Posterior vena cava (tissue), 2 donors: ENCODE results near the gene TEKT1. TPM values are rescaled to one million over a fixed set of nuclear protein-coding genes. Genes with fewer than 3 reads are reported as not detected.
"Not testable (repeated sequence)": the region's sequence is repeated elsewhere in the genome, so short reads cannot be mapped to it uniquely, and the experiment has no call there.

Experiments
- DNase-seq: peaks from one replicate; pipeline ENCODE4 v3.0.0-alpha.2; 2020; ENCODE audit warnings: low spot score
- intact Hi-C, 2 donors: fragments of 100-400 bp; cut with DNase I; formaldehyde crosslinking; loops; one replicate each; pipeline versions ENCODE4 v1.14.1 to v1.14.2; 2022 to 2023
- total RNA-seq, 2 donors: library from RNA; stranded (reverse); fragmentation: NEBNext Ultra II Directional; extraction: Animal tissue kit (Norgen Biotek cat#: 25700); gene quantifications; one replicate each; pipeline ENCODE4 v1.2.1, GENCODE V29; 2021
- donor health status: DM: yes; HTN: yes; CAD: no.
- donor health status: DM: yes; HTN: yes; CAD: no.

The TEKT1 gene
- total RNA-seq, 2 donors from 2014 or later = not detected

DNA sequence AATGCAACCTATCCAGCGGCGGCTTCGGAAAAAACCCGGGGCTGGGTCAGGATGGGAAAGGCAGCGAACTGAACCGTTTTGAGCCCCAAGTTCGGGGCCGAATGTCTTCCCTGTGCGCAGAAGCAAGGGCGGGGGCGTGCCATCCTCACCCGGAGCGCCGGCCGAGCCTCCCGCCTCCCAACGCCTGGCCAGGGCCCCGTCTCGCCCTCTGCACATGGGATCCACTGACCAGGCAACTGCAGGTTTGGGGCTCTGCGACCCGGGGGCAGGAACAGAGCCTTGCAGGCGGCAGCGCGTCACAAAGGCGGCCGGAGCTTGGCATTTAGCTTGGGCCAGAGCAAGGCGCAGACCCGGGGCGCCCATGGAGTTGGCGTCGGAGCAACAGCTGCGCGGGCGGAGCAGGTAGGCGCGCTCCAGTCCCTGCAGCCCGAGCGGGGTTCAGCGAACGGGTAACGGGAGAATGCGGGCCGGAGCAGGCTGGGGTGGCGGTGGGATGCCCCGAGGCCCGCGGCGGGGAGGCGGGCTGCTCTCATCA is 55.6 kb downstream of the TEKT1 start, which contains the start of gene FBXO39:
FBXO39 (plus strand) TSS at position 345 of the 535 bp plus-strand sequence. CDS start 3,654 bp downstream, outside the sequence.
- no peak for DNase-seq
- intact Hi-C loops = loop anchor here in 1 of 2 donors (5.0 kb wide), 1 partner anchor 1001 kb away; no protein-coding TSS in a partner anchor

DNA sequence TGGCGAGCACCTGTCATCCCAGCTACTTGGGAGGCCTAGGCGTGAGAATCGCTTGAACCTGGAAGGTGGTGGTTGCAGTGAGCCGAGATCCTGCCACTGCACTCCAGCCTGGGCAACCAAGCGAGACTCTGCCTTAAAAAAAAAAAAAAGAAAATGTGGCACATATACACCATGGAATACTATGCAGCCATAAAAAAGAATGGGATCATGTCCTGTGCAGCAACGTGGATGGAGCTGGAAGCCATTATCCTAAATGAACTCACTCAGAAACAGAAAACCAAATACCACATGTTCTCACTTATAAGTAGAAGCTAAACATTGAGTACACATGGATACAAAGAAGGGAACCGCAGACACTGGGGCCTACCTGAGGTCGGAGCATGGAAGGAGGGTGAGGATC is 56.6 kb downstream of the TEKT1 start:
- intact Hi-C loops = loop anchor here in 1 of 2 donors (5.0 kb wide), 1 partner anchor 1002 kb away; no protein-coding TSS in a partner anchor
- not testable (repeated sequence) for DNase-seq

DNA sequence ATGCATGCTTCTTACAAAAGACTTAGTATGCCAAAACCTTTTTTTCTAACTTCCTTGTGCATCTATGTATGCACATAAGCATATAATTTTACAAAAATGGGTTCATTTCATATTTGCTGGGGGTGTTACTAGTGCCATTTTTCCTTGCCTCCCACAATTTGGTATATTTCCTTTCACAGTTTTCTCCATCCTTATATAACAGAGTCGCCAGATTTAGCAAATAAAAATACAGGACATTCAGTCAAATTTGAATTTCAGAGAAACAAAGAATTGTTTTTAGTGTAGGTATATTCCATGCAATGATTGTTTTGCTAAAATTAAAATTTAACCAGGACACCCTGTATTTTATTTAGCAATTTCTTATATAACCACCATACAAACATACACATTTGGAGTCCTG is 59.5 kb downstream of the TEKT1 start:
- intact Hi-C loops = no loop called here
- no peak for DNase-seq

DNA sequence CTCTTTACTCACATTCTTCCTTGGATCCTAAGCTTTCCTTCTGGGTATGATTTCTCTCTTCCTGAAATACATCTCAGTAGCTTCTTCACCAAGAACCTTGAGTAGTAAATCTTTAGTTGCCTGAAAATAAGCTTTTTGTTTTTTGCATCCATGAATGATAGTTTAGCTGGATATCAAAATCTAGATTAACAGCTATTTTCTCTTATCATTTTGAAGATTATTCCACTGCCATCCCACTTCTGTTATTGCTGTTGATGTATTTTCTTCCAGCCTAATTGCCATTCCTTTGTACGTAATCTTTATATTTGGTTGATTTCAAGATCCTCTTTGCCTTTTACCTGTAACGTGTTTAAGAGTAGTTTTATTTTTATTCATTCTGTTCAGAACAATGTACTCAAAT is 63.1 kb downstream of the TEKT1 start:
- intact Hi-C loops = loop anchor here in 1 of 2 donors (10.0 kb wide), 1 partner anchor 64 kb away; no protein-coding TSS in a partner anchor
- no peak for DNase-seq

DNA sequence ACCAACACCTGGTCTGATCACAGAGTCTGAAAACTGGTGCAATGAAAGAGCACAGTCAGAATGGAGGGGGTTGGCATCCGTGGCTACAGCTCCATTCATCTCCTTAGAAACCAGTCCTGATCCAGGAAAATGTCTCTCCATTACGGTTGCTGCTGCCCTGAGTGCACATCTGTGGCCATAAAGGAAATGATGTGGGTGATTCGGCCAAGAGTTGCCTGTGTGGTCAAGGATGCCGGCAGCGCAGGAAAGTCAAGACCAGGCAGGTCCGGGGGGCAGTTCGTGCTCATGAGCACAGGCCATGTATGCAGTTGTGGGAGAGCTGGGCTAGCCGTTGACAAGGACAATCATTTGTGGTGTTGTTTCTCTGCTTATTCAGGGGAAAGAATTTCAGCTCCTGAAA is 69.8 kb downstream of the TEKT1 start:
- DNase-seq = no peak
- intact Hi-C loops = loop anchor here in 1 of 2 donors (10.0 kb wide), 1 partner anchor 57 kb away; no protein-coding TSS in a partner anchor

DNA sequence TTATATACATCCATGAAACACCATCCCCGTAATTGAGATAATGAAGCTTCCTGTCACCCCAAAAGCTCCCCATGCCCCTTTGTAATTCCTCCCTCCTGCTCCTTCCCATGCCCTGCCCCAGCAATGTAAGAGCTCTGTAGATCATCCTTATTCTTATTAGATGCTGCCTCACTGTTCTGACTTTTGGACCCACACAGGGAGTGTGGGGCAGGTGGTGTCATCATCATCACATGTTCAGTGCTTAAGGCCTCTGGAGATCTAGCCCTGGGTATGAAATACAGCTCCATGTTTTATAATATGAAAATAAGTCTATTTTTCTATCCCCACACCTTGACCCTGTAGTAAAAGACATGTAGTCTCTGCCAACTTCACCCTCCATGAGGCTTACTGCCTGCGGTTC is 73.8 kb downstream of the TEKT1 start:
- no peak for DNase-seq
- intact Hi-C loops = no loop called here

DNA sequence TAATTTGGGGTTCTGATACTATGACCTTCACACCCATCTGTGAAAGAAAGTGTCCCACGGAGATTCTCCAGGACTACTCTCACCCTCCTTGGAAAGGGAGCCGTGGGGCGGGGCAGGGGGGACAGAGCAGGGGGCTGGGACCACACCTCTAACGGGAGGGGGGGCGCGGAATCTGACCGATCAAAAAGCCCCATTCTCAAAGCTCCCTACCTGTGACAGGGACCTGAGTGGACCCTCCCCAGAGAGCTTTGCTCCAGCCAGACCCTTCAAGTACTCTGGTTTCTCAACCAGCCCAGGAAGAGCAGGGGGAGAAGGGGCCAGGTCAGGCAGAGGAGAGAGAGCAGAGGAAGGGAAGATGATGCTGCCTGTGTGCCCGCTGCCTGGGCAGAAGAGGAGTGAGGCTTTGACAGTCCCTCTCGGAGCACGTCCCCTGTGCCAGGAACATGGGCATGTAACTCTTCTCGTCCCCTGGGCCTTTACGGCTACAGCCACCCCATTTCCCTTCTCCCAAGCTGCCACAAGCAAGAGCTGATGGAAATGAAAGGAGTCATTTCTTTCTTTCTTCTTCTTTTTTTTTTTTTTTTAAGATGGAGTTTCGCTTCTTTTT is 75.0 kb downstream of the TEKT1 start:
- intact Hi-C loops = no loop called here
- no peak for DNase-seq

DNA sequence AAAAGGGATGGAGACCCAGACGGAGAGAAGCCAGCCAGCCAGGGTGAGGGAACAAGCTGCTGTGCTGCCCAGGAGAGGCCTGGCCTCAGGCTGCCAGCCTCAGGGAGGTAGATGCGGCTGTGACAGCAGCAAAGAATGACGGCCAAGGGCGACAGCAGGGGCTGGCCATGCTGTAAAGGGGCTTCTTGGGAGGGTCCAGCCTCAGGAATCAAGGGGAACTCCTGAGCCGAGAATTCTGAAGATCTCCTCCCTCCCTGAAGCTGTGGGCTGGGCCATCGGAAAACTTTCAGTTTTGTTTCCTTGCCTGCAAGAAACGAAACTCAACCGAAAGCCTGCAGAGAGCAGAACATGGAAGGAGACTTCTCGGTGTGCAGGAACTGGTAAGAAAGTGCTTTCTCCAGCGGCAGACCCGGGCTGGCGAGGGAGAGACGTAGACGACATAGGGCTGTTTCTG is 75.8 kb downstream of the TEKT1 start, which contains the start of gene XAF1:
XAF1 (plus strand) TSS at position 316 of the 454 bp plus-strand sequence; CDS start at position 349, 33 bp downstream.
- no peak for DNase-seq
- intact Hi-C loops = no loop called here

DNA sequence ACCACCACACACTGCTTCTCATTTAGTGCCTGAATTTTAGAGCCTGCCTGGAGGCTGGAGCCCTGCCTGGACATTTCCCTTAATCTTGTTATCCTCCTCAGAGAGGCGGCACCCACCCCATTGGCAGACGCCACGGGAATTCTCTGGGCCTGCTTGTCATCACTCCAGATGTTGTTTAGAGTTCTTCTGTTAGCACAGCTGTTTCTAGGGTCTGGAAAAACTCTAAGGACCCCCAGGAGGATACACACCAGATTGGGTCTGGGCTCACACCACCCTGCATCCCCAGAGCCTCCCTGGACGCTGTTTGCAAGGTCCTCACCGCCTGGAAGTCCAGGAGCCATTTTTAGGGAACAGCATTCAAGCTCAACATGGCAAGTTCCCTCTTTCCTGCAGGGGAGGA is 76.2 kb downstream of the TEKT1 start:
- peak; percentile 85 for DNase-seq

DNA sequence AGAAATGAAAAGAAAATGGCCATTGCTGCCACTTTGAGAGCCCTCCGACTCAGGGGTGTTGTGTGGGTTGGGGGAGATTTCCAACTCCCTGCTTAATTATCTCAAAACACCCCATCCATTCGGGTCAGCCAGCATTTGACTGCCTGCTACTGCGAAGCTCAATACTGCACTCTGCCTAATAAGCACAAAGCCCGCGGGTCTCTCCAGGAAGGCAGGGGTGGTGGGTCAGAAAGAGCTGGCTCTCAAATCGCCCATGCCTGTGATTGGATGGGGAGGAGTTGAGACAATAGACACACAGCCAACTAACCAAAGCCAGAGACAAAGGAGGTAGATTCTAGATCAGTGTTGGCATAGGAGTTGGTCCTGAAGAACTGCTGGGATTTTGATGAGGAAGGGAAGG is 78.0 kb downstream of the TEKT1 start:
- no peak for DNase-seq
- intact Hi-C loops = no loop called here

More for the DNA sequence above, 76.2 kb downstream of the TEKT1 start:
- intact Hi-C loops = no loop called here

DNA sequence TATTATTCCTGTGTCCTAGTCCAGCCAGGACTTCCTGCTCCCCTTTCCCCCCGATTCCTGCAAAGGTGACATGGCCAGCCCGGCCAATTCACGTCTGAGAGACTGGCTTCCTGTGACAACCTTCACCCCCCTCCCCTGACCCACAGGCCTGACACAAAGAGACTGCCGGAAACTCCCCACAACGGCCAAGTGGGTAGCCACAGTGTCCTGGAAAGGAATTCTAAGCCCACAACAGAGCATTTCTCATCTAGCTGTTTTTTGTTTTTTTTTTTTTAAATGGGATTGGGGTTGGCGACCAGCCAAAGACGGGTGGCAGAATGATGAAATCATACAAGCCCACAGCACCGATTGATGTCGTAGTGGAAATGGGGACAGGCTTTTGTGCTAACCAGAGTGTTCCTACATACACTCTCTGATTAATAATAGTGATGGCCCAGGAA is 78.5 kb downstream of the TEKT1 start:
- intact Hi-C loops = no loop called here
- peak; percentile 85 for DNase-seq

DNA sequence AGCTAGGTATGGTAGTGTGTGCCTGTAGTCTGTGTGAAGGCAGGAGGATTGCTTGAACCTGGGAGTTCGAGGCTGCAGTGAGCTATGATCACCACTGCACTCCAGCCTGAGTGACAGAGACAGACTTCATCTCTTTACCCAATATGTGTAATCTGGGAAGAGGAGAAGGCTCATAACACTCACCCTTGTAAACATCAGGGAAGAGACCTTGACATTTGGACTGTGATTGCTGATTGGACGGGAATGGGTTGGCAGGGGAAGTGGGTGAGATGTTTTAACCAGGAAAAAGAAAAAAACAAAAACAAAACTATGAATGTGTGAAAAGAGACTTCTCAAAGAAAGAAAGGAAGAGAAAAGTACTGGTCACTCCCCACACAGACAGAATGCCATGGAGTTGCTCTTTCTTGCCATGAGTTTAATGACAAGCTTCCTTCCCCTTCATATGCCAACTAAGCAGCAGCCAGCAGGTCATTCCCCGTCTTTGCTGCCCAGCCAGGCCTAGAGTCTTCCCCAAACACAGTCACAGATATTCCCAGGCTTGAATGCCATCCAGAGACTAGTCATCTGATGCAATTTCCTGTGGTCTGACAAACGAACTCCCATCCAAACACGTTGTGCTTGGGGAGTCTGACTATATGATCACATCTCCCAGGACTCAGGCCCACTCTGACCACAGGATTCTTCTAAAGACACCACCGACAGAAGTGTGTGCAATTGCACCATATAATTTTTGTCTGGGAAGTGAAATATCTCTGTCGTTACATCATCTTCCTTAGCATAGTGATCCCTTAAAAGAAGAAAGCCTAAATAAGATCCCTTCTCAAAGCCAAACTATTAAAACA is 79.2 kb downstream of the TEKT1 start:
- intact Hi-C loops = no loop called here
- DNase-seq = peak; percentile 84

DNA sequence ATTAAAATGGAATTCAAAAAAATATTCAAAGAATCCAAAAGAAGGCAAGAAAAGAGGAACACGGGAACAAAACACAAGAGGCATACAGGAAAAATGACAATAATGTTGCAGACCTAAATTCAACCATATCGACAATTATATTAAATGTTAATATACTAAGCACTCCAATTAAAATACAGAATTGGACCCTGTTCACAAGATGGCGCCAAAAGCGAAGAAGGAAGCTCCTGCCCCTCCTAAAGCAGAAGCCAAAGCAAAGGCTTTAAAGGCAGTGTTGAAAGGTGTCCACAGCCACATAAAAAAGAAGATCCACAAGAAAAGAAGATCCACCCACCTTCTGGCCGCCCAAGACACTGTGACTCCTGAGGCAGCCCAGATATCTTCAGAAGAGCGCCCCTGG is 82.0 kb downstream of the TEKT1 start:
- DNase-seq = no peak

DNA sequence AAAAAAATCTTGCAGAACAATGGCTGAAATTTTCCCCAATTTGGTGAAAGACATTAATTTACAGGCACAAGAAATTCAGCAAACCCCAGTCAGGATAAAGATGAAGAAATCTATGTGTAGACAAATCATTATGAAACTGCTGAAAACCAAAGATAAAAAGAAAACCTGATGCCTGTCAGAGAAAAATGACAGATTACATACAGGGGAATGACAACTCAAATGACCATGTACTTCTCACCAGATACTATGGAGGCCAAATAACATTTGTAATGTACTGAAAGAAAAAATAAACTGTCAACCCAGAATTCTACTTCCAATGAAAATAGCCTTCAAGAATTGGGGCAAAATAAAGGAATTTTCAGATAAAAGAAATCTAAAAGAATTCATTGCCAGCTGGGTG is 82.9 kb downstream of the TEKT1 start:
- DNase-seq = no peak
- intact Hi-C loops = no loop called here

More for the DNA sequence above, 82.0 kb downstream of the TEKT1 start:
- intact Hi-C loops = no loop called here

Other genes with a start within 250 kb of the TEKT1 start
- gene KIAA0753, start 191.0 kb downstream of the TEKT1 start, total RNA-seq = 10 to 100 TPM; 17.7 to 21.6 TPM
- gene TXNDC17, start 190.7 kb downstream of the TEKT1 start, total RNA-seq = 10 to 100 TPM; 43.2 to 55.9 TPM
- gene MED31, start 180.1 kb downstream of the TEKT1 start, total RNA-seq = 10 to 100 TPM; 14.3 to 16.9 TPM
- gene C17orf100, start 180.0 kb downstream of the TEKT1 start, total RNA-seq = 1 to 10 TPM in 1 of 2 donors, under 1 TPM in 1; 0.81 to 1.2 TPM
- gene SLC13A5, start 118.4 kb downstream of the TEKT1 start, total RNA-seq = under 1 TPM in 1 of 2 donors, not detected in 1; 0.10 TPM
- 10 to 100 TPM; 33.1 to 51.5 TPM for gene XAF1, start 75.7 kb downstream of the TEKT1 start, total RNA-seq
- under 1 TPM in 1 of 2 donors, not detected in 1; 0.67 TPM for gene FBXO39, start 55.5 kb downstream of the TEKT1 start, total RNA-seq
- gene ALOX12, start 164.3 kb upstream of the TEKT1 start, total RNA-seq = under 1 TPM in 1 of 2 donors, not detected in 1; 0.14 TPM
- gene RNASEK, start 180.9 kb upstream of the TEKT1 start, total RNA-seq = 100 to 1,000 TPM; 153 to 154 TPM
- 10 to 100 TPM; 21.2 to 29.7 TPM for gene BCL6B, start 191.3 kb upstream of the TEKT1 start, total RNA-seq
- 1 to 10 TPM; 1.5 to 1.6 TPM for gene SLC16A13, start 204.3 kb upstream of the TEKT1 start, total RNA-seq
- gene SLC16A11, start 212.4 kb upstream of the TEKT1 start, total RNA-seq = 1 to 10 TPM in 1 of 2 donors, under 1 TPM in 1; 0.52 to 1.3 TPM
- 10 to 100 TPM in 1 of 2 donors, 1 to 10 TPM in 1; 5.9 to 13.9 TPM for gene CLEC10A, start 248.5 kb upstream of the TEKT1 start, total RNA-seq